Measurements from ENCODE around the gene SEMA3D. TPM values are rescaled to one million over a fixed set of nuclear protein-coding genes. Genes with fewer than 3 reads are reported as not detected.

The SEMA3D gene
- total RNA-seq, 1 donor: 3.0 TPM

DNA sequence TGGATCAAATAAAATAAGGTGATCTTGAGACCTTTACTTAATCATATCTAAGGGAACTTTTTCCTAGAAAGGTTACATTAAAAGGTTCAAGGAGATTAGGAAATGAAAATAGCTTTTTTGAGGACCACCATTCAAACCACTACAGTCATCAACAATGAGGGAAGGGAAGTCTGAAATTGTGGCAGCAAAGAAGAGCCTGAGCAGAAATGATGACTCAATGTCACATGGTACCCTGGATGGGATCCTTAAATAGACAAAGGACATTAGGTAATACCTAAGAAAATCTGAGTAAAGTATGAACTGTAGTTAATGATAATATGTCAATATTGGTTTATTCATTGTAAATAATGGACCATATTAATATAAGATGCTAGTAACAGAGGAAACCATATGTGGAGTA, 236.0 kb downstream of the SEMA3D start:
- DNase-seq (ENCODE audit: low read depth): peak; percentile 5
- H3K4me3 ChIP-seq (ENCODE audit: low read depth, low read length): no peak overlapping the region
- TF ChIP-seq, protein P1, sequence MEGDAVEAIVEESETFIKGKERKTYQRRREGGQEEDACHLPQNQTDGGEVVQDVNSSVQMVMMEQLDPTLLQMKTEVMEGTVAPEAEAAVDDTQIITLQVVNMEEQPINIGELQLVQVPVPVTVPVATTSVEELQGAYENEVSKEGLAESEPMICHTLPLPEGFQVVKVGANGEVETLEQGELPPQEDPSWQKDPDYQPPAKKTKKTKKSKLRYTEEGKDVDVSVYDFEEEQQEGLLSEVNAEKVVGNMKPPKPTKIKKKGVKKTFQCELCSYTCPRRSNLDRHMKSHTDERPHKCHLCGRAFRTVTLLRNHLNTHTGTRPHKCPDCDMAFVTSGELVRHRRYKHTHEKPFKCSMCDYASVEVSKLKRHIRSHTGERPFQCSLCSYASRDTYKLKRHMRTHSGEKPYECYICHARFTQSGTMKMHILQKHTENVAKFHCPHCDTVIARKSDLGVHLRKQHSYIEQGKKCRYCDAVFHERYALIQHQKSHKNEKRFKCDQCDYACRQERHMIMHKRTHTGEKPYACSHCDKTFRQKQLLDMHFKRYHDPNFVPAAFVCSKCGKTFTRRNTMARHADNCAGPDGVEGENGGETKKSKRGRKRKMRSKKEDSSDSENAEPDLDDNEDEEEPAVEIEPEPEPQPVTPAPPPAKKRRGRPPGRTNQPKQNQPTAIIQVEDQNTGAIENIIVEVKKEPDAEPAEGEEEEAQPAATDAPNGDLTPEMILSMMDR (IDR thresholded peaks at IDR 0.05; ENCODE audit: insufficient read depth, low read depth, low read length): no peak

DNA sequence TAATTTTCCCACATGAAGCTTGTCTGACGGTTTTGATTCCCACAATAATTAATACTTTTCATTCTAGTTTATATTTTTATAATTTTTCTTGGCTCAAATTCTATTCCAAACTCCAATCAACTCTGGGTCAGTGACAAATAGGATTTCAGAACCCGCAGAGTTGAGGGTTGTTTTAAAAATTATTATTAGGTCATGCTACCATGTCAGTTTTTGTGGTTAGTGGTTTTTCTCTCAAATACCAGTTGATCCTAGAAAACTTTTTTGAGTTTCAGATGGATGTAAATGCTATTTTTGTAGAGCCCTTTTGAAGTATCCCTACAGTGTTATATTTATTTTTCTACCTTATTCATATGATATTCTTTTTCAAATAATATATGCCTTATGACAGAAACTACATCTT, 237.4 kb downstream of the SEMA3D start:
- peak; percentile 10 for DNase-seq (ENCODE audit: low read depth)
- H3K4me3 ChIP-seq (ENCODE audit: low read depth, low read length): no peak overlapping the region
- TF ChIP-seq, protein P1 (IDR thresholded peaks at IDR 0.05; ENCODE audit: insufficient read depth, low read depth, low read length): no peak

DNA sequence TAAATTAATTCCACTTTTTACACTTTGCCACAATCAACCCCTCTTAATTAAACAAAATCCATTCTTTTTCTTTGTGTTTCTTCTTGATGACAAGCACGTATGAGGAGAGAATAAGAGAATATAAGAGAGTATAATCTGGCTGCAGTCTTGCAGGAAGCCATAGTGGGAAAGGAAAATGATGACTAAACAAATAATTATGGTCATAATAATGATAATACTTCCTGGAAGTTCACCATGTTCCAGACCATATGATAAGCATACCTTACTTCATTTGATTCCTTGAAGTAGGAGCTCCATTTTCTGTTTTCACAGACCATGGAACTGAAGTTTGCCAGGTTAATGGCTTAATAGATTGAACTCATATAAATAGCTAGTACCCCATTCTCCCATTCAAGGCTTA, 237.8 kb downstream of the SEMA3D start:
- peak; percentile 17 for DNase-seq (ENCODE audit: low read depth)
- H3K4me3 ChIP-seq (ENCODE audit: low read depth, low read length): no peak overlapping the region
- TF ChIP-seq, protein P1 (IDR thresholded peaks at IDR 0.05; ENCODE audit: insufficient read depth, low read depth, low read length): no peak

DNA sequence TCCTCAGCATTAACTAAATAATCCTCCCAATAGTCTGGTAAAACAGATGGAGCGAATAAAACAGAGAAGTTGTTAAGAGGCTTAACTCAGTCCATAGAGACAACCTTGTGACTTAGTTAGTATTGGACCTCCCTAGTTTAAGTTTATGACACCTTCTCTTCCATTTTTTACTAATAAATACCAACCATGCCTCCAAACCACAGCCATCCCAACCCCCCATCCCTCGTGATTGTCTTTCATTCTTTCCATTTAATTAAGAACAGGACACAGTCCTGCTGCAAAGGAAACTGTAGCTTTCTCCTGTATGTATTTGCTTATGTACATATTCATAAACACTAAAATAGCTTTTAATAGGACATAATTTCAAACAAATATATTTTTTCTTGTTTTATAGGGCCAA, 238.2 kb downstream of the SEMA3D start:
- TF ChIP-seq, protein P1 (IDR thresholded peaks at IDR 0.05; ENCODE audit: insufficient read depth, low read depth, low read length): no peak
- peak; percentile 45 for DNase-seq (ENCODE audit: low read depth)
- H3K4me3 ChIP-seq (ENCODE audit: low read depth, low read length): no peak overlapping the region

DNA sequence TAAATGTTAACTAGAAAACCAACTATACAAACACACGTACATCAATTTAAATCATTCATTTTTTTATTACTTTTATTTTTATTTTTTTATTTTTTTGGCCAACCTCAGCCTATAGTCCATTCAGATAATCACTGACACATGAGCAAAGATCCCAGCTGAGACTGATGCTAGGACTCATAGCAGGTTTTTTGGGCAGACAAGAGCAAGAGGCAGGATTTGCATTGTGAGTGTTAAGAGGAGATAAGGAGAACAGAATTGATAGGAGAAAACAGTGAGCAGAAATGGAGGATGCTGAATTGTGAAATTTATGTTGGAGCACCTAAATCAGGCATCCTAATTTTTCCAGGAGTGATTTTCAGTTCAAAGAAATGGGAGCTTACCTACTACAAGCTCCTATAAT, 240.3 kb downstream of the SEMA3D start:
- no peak for DNase-seq (ENCODE audit: low read depth)
- H3K4me3 ChIP-seq (ENCODE audit: low read depth, low read length): no peak overlapping the region

More for the DNA sequence above, 240.3 kb downstream of the SEMA3D start:
- TF ChIP-seq, protein P1 (IDR thresholded peaks at IDR 0.05; ENCODE audit: insufficient read depth, low read depth, low read length): no peak
